SK-N-SH (cell line): Measurements from ENCODE around the gene LRRC49. TPM values are rescaled to one million over a fixed set of nuclear protein-coding genes. Genes with fewer than 3 reads are reported as not detected.

Experiments used
- CTCF ChIA-PET: fragments of 300-600, 350-600 bp; formaldehyde crosslinking; extraction: SDS; loops from one replicate; lab custom pipeline; 2021; lab: Yijun Ruan, JAX
- POLR2A ChIA-PET: fragments of 350-600 bp; sonication (Branson Sonifier 250); formaldehyde crosslinking; extraction: SDS; loops from one replicate; lab custom pipeline; 2020; ENCODE audit warnings: antibody characterized with exemption, inconsistent platforms; lab: Yijun Ruan, JAX
- DNase-seq: peaks from one replicate; pipeline ENCODE4 v3.0.0; 2012
- H2AFZ ChIP-seq: fragments of 200-600 bp; sonication (generic); 2 replicates; pipeline ENCODE4 v1.8.1; 2016; ENCODE audit warnings: antibody characterized with exemption, mild to moderate bottlenecking, low read depth
- H3F3A ChIP-seq: fragments of 200-600 bp; sonication (generic); replicated peaks from 2 replicates; pipeline ENCODE3; 2016; ENCODE audit warnings: antibody characterized with exemption, mild to moderate bottlenecking; ENCODE audit not compliant: insufficient read depth
- H3K27ac ChIP-seq, 2 experiments: fragments of 200-500 bp in 1 of 2; fragments of 200-600 bp in 1 of 2; sonication (Bioruptor generic) in 1 of 2; sonication (generic), shearing (Covaris generic) in 1 of 2; 2 replicates each; pipeline versions ENCODE4 v1.5.1 to v1.6.1; 2014 to 2016; ENCODE audit warnings: low read depth in 2 of 2, inconsistent platforms in 1 of 2, low read length in 1 of 2, mild to moderate bottlenecking in 1 of 2, mixed read lengths in 1 of 2
- H3K27me3 ChIP-seq: fragments of 200-600 bp; sonication (generic), shearing (Covaris generic); 2 replicates; pipeline ENCODE4 v1.6.1; 2016; ENCODE audit warnings: mixed run types; ENCODE audit not compliant: insufficient read depth
- H3K36me3 ChIP-seq, 2 experiments: fragments of 200-500 bp in 1 of 2; fragments of 200-600 bp in 1 of 2; sonication (Bioruptor generic) in 1 of 2; sonication (generic) in 1 of 2; replicated peaks in 1 of 2; 2 replicates each; pipeline versions ENCODE3 to v1.5.1; 2014 to 2016; ENCODE audit warnings: low read length in 1 of 2, mild to moderate bottlenecking in 1 of 2; ENCODE audit not compliant: insufficient read depth in 2 of 2, control insufficient read depth in 1 of 2
- H3K4me1 ChIP-seq, 2 experiments: fragments of 200-500 bp in 1 of 2; fragments of 200-600 bp in 1 of 2; sonication (Bioruptor generic) in 1 of 2; sonication (generic), shearing (Covaris generic) in 1 of 2; 2 replicates each; pipeline versions ENCODE4 v1.5.1 to v1.6.1; 2014 to 2016; ENCODE audit warnings: low read depth in 1 of 2, low read length in 1 of 2, mixed run types in 1 of 2; ENCODE audit not compliant: insufficient read depth in 2 of 2, control insufficient read depth in 1 of 2
- H3K4me2 ChIP-seq: fragments of 200-600 bp; sonication (generic), shearing (Covaris generic); 2 replicates; pipeline ENCODE4 v1.6.1; 2017; ENCODE audit warnings: mixed run types
- H3K4me3 ChIP-seq, 2 experiments: fragments of 200-500 bp in 1 of 2; fragments of 200-600 bp in 1 of 2; sonication (Bioruptor generic) in 1 of 2; sonication (generic), shearing (Covaris generic) in 1 of 2; 2 replicates each; pipeline versions ENCODE4 v1.5.1 to v1.8.1; 2014 to 2016; ENCODE audit warnings: low read depth in 2 of 2, inconsistent platforms in 1 of 2, low read length in 1 of 2, mild to moderate bottlenecking in 1 of 2, mixed read lengths in 1 of 2, moderate library complexity in 1 of 2
- H3K79me2 ChIP-seq: fragments of 200-600 bp; sonication (generic); 2 replicates; pipeline ENCODE4 v1.8.1; 2017; ENCODE audit warnings: mild to moderate bottlenecking; ENCODE audit not compliant: insufficient read depth
- H3K9ac ChIP-seq: fragments of 200-600 bp; sonication (generic); 2 replicates; pipeline ENCODE4 v1.6.1; 2017; ENCODE audit warnings: mixed run types
- H3K9me2 ChIP-seq: fragments of 200-600 bp; sonication (generic); 2 replicates; pipeline ENCODE4 v1.6.1; 2017; ENCODE audit warnings: mixed run types
- H3K9me3 ChIP-seq: fragments of 200-600 bp; sonication (generic); 2 replicates; pipeline ENCODE4 v1.6.1; 2017; ENCODE audit warnings: mixed run types, mild to moderate bottlenecking, moderate library complexity
- H4K20me1 ChIP-seq: fragments of 200-600 bp; sonication (generic); 2 replicates; pipeline ENCODE4 v1.6.1; 2017; ENCODE audit warnings: mild to moderate bottlenecking, mixed run types; ENCODE audit not compliant: insufficient read depth
- ELF1 ChIP-seq: IDR thresholded peaks from 2 replicates; pipeline ENCODE4 v1.4.0; 2012
- EZH2phosphoT487 ChIP-seq: fragments of 200-600 bp; sonication (generic); IDR thresholded peaks from 2 replicates; pipeline ENCODE4 v1.6.1; 2017; ENCODE audit warnings: low read depth, mixed run types, mild to moderate bottlenecking, antibody characterized with exemption, moderate library complexity, borderline replicate concordance
- FOXM1 ChIP-seq: IDR thresholded peaks from 2 replicates; pipeline ENCODE4 v1.4.0; 2012; ENCODE audit warnings: low read depth, mild to moderate bottlenecking
- MXI1 ChIP-seq: IDR thresholded peaks from 2 replicates; pipeline ENCODE4 v1.6.1; 2012; ENCODE audit warnings: mild to moderate bottlenecking, low read depth, low read length, improper control_type of control experiment
- POLR2AphosphoS5 ChIP-seq: IDR thresholded peaks from 2 replicates; pipeline ENCODE4 v1.6.1; 2012; ENCODE audit warnings: low read depth, low read length
- RFX5 ChIP-seq: IDR thresholded peaks from 2 replicates; pipeline ENCODE4 v1.6.1; 2012; ENCODE audit warnings: mild to moderate bottlenecking, improper control_type of control experiment, low read length
- SIN3A ChIP-seq: IDR thresholded peaks from 2 replicates; pipeline ENCODE4 v1.6.1; 2012; ENCODE audit warnings: low read depth, mild to moderate bottlenecking, low read length, moderate library complexity, borderline replicate concordance
- SMC3 ChIP-seq: IDR thresholded peaks from 2 replicates; pipeline ENCODE4 v1.6.1; 2012; ENCODE audit warnings: low read depth, low read length, improper control_type of control experiment
- TAF1 ChIP-seq: IDR thresholded peaks from 2 replicates; pipeline ENCODE4 v1.6.1; 2012; ENCODE audit warnings: low read depth, mild to moderate bottlenecking, low read length, moderate library complexity, borderline replicate concordance
- YY1 ChIP-seq: IDR thresholded peaks from 2 replicates; pipeline ENCODE4 v1.4.0; 2012; ENCODE audit warnings: low read depth, mild to moderate bottlenecking
- WGBS: methylation state at CpG from one replicate; pipeline ENCODE4 v1.1.6; 2017; ENCODE audit warnings: low lambda C conversion rate; 5-methylcytosine and 5-hydroxymethylcytosine counted together
- polyA plus RNA-seq, 3 experiments: library from polyadenylated mRNA; depleted of rRNA; stranded (reverse); fragments of >200 nt; gene quantifications; 2 replicates each; pipeline ENCODE4 v1.2.3, GENCODE V29; 2012
- TF ChIP-seq, protein P1 (sequence below): IDR thresholded peaks from 2 replicates; pipeline ENCODE4; 2012
- TF ChIP-seq, protein P2 (sequence below): IDR thresholded peaks from 2 replicates; pipeline ENCODE4 v1.6.1; 2012; ENCODE audit warnings: mild to moderate bottlenecking, low read depth, low read length, moderate library complexity
- TF ChIP-seq, protein P3 (sequence below): fragments of 150-350 bp; IDR thresholded peaks from 2 replicates; pipeline ENCODE4 v1.6.1; 2016; ENCODE audit warnings: mild to moderate bottlenecking, low read depth, low read length
- TF ChIP-seq, protein P4 (sequence below): IDR thresholded peaks from 2 replicates; pipeline ENCODE4 v1.4.0; 2012; ENCODE audit warnings: low read depth
- TF ChIP-seq, protein P5 (sequence below): IDR thresholded peaks from 2 replicates; pipeline ENCODE4 v1.4.0; 2012; ENCODE audit warnings: low read depth, borderline replicate concordance

LRRC49 gene
- polyA plus RNA-seq, 1 of the 3 experiments (the other 2 are of a cell fraction), result 7.2 TPM

DNA sequence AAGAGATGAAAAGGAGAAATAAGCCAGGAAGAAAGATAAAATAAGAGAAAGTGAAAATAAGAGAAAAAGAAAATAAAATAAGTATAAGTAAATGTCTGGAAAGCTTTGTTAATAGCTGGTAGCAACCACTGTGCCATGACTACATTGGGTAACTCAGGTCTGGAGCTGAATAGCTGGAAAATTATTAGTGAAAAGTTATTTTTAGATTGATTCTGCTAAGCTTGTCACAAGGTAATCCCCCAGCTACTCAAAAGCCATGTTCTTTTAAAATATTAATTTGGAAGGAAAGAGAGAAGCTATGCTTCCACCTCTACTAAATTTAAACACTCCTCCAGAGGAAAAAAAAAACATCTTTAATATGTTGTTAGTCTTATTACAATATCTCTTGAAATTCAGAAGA lies 117.8 kb downstream of the LRRC49 start:
- no peaks in the 10 kb centered on the region; a peak in 1 of 4 replicates for H3K4me1 ChIP-seq
- H3F3A ChIP-seq, result peaks cover 11% of the 10 kb centered on the region
- POLR2A ChIA-PET, result no interaction called here
- H3K36me3 ChIP-seq, result peaks cover 24 to 26% of the 10 kb centered on the region in 2 experiments
- H2AFZ ChIP-seq, result no peak overlapping the region
- no peak overlapping the region for H3K4me2 ChIP-seq
- no peak for DNase-seq
- no peaks in the 10 kb centered on the region for H4K20me1 ChIP-seq
- CTCF ChIA-PET, result interaction anchor here (0.8 to 1.3 kb wide), 6 partner anchors 8 to 433 kb away, joined by 3 to 6 read pairs (median 3); no protein-coding TSS in a partner anchor
- H3K27ac ChIP-seq, result no peak overlapping the region
- no peaks in the 10 kb centered on the region for H3K9me3 ChIP-seq
- TF ChIP-seq TAF1, result no peak
- TF ChIP-seq, protein P1, sequence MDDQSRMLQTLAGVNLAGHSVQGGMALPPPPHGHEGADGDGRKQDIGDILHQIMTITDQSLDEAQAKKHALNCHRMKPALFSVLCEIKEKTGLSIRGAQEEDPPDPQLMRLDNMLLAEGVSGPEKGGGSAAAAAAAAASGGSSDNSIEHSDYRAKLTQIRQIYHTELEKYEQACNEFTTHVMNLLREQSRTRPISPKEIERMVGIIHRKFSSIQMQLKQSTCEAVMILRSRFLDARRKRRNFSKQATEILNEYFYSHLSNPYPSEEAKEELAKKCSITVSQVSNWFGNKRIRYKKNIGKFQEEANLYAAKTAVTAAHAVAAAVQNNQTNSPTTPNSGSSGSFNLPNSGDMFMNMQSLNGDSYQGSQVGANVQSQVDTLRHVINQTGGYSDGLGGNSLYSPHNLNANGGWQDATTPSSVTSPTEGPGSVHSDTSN, result no peak
- TF ChIP-seq POLR2AphosphoS5, result no peak
- no peak for TF ChIP-seq MXI1
- TF ChIP-seq, protein P2, sequence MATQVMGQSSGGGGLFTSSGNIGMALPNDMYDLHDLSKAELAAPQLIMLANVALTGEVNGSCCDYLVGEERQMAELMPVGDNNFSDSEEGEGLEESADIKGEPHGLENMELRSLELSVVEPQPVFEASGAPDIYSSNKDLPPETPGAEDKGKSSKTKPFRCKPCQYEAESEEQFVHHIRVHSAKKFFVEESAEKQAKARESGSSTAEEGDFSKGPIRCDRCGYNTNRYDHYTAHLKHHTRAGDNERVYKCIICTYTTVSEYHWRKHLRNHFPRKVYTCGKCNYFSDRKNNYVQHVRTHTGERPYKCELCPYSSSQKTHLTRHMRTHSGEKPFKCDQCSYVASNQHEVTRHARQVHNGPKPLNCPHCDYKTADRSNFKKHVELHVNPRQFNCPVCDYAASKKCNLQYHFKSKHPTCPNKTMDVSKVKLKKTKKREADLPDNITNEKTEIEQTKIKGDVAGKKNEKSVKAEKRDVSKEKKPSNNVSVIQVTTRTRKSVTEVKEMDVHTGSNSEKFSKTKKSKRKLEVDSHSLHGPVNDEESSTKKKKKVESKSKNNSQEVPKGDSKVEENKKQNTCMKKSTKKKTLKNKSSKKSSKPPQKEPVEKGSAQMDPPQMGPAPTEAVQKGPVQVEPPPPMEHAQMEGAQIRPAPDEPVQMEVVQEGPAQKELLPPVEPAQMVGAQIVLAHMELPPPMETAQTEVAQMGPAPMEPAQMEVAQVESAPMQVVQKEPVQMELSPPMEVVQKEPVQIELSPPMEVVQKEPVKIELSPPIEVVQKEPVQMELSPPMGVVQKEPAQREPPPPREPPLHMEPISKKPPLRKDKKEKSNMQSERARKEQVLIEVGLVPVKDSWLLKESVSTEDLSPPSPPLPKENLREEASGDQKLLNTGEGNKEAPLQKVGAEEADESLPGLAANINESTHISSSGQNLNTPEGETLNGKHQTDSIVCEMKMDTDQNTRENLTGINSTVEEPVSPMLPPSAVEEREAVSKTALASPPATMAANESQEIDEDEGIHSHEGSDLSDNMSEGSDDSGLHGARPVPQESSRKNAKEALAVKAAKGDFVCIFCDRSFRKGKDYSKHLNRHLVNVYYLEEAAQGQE, result no peak
- no peaks in the 10 kb centered on the region for H3K27me3 ChIP-seq
- H3K79me2 ChIP-seq, result no peaks in the 10 kb centered on the region
- no peak overlapping the region for H3K9ac ChIP-seq
- H3K9me2 ChIP-seq, result no peaks in the 10 kb centered on the region
- H3K4me3 ChIP-seq, result no peak overlapping the region

DNA sequence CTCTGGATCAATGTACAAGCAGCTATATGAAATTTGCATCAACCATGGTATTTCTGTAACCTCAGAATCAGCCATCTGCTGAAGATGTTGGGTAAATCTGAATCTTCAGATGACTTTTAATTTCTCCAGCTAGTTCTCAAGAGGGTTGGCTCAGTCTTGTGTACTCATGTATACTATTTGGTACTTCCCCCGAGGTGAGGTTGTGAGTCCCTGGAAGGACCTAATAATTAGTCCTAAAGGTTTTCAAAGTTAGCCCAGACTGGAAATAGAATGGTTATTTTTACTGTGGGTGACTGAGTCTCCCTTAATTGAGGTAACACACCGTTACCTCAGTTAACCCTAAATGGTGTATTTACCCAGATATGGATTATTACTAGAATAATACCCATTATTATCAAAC lies 118.4 kb downstream of the LRRC49 start:
- Histone ChIP-seq H4K20me1 (no peaks in the 10 kb centered on the region), H3K9me2 (no peaks in the 10 kb centered on the region), H3K4me2 (no peak overlapping the region), H3F3A (peaks cover 11% of the 10 kb centered on the region)
- WGBS, result 92% methylated on average over 2 of the region's 2 CpGs
- TF ChIP-seq RFX5, result no peak
- TF ChIP-seq FOXM1, result no peak
- TF ChIP-seq MXI1, result no peak
- TF ChIP-seq ELF1, result no peak
- TF ChIP-seq EZH2phosphoT487, result no peak
- no peak for TF ChIP-seq SMC3
- TF ChIP-seq YY1, result no peak
- TF ChIP-seq, protein P3, sequence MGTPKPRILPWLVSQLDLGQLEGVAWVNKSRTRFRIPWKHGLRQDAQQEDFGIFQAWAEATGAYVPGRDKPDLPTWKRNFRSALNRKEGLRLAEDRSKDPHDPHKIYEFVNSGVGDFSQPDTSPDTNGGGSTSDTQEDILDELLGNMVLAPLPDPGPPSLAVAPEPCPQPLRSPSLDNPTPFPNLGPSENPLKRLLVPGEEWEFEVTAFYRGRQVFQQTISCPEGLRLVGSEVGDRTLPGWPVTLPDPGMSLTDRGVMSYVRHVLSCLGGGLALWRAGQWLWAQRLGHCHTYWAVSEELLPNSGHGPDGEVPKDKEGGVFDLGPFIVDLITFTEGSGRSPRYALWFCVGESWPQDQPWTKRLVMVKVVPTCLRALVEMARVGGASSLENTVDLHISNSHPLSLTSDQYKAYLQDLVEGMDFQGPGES, result no peak
- TF ChIP-seq, protein P4, sequence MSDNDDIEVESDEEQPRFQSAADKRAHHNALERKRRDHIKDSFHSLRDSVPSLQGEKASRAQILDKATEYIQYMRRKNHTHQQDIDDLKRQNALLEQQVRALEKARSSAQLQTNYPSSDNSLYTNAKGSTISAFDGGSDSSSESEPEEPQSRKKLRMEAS, result no peak
- TF ChIP-seq, protein P5, sequence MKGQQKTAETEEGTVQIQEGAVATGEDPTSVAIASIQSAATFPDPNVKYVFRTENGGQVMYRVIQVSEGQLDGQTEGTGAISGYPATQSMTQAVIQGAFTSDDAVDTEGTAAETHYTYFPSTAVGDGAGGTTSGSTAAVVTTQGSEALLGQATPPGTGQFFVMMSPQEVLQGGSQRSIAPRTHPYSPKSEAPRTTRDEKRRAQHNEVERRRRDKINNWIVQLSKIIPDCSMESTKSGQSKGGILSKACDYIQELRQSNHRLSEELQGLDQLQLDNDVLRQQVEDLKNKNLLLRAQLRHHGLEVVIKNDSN, result no peak
- TF ChIP-seq SIN3A, result no peak
- TF ChIP-seq, all 33 proteins: peak for 0
- Histone ChIP-seq H3K4me3 (no peak overlapping the region), H3K36me3 (peaks cover 24 to 26% of the 10 kb centered on the region in 2 experiments), H3K79me2 (no peaks in the 10 kb centered on the region), H3K27ac (no peak overlapping the region), H3K4me1 (no peaks in the 10 kb centered on the region; a peak in 1 of 4 replicates), H3K9me3 (no peaks in the 10 kb centered on the region), H3K27me3 (no peaks in the 10 kb centered on the region), H2AFZ (no peak overlapping the region), H3K9ac (no peak overlapping the region)
- no peak for DNase-seq
- ChIA-PET CTCF (interaction anchor here (0.8 to 1.3 kb wide), 5 partner anchors 8 to 15 kb away, joined by 3 to 6 read pairs (median 3); no protein-coding TSS in a partner anchor), POLR2A (no interaction called here)
